Fibroblast of mammary gland (primary cell): ENCODE measurements around the gene SLC29A2.
A peak's percentile ranks its signal among the peaks of the same experiment; 100 is the strongest.
"Not testable (repeated sequence)": the region's sequence is repeated elsewhere in the genome, so short reads cannot be mapped to it uniquely, and the experiment has no call there.

Source experiments
- DNase-seq: peaks from one replicate; pipeline ENCODE4 v3.0.0-alpha.2; 2010; ENCODE audit warnings: low read depth
- H3K4me3 ChIP-seq: 2 replicates; pipeline ENCODE4 v1.5.1; 2011; ENCODE audit warnings: low read depth, mild to moderate bottlenecking, low read length, moderate library complexity; ENCODE audit not compliant: control insufficient read depth
- CTCF ChIP-seq: conservative IDR thresholded peaks from 2 replicates; pipeline ENCODE4 v1.5.1; 2011; ENCODE audit warnings: low read depth, low read length, inconsistent platforms; ENCODE audit not compliant: control insufficient read depth, insufficient read depth

SLC29A2 gene

GRCh38 chr11:66324664-66325063, 46.9 kb downstream of the SLC29A2 start:
- H3K4me3 ChIP-seq: no peak overlapping the region
- no peak for DNase-seq

GRCh38 chr11:66323684-66324083, 47.9 kb downstream of the SLC29A2 start:
- H3K4me3 ChIP-seq: no peak overlapping the region
- no peak for TF ChIP-seq CTCF
- DNase-seq: no peak

More at GRCh38 chr11:66324664-66325063, 46.9 kb downstream of the SLC29A2 start:
- no peak for TF ChIP-seq CTCF

GRCh38 chr11:66322732-66323427, 48.7 kb downstream of the SLC29A2 start:
- TF ChIP-seq CTCF: no peak
- H3K4me3 ChIP-seq: no peak overlapping the region
- DNase-seq: peak; percentile 91

GRCh38 chr11:66321606-66322005, 50.0 kb downstream of the SLC29A2 start:
- no peak for TF ChIP-seq CTCF
- peak; percentile 65 for DNase-seq
- no peak overlapping the region for H3K4me3 ChIP-seq

GRCh38 chr11:66320748-66321147, 50.8 kb downstream of the SLC29A2 start:
- DNase-seq: not testable (repeated sequence)

GRCh38 chr11:66320289-66320688, 51.3 kb downstream of the SLC29A2 start:
- DNase-seq, H3K4me3 ChIP-seq: not testable (repeated sequence)

More at GRCh38 chr11:66320748-66321147, 50.8 kb downstream of the SLC29A2 start:
- not testable (repeated sequence) for H3K4me3 ChIP-seq

- no peak for TF ChIP-seq CTCF
- H3K4me3 ChIP-seq: no peak overlapping the region
- peak; percentile 87 for DNase-seq
Observed at GRCh38 chr11:66318600-66318970, 53.0 kb downstream of the SLC29A2 start.
